Prostate gland (tissue), 1 donor: ENCODE results near the gene A1BG.
"Not testable (repeated sequence)": the region's sequence is repeated elsewhere in the genome, so short reads cannot be mapped to it uniquely, and the experiment has no call there.

Source experiments
- POLR2A ChIP-seq: fragments of 450-650 bp; IDR thresholded peaks from one replicate; pipeline ENCODE4 v1.6.1; 2016; ENCODE audit warnings: antibody characterized with exemption, mild to moderate bottlenecking
- POLR2AphosphoS5 ChIP-seq: sonication (generic); formaldehyde crosslinking; IDR thresholded peaks from one replicate; pipeline ENCODE4 v1.6.1; 2017; ENCODE audit warnings: antibody characterized with exemption

GRCh38 chr19:58310685-58311084, 42.6 kb downstream of the A1BG start:
- TF ChIP-seq POLR2A, POLR2AphosphoS5: not testable (repeated sequence)
